Measurements from ENCODE around the gene SPAG8.

Gene SPAG8

GRCh38 chr9:35789541-35789940, 22.5 kb downstream of the SPAG8 start:
- Histone ChIP-seq H3K27me3 (ENCODE audit: insufficient read depth, low read length) (peaks cover 8% of the 10 kb centered on the region; the same call in 1 of the 2 replicates), H3K36me3 (ENCODE audit: insufficient read depth, low read depth, low read length) (peaks cover 3% of the 10 kb centered on the region; the same call in 1 of the 2 replicates), H3K27ac (ENCODE audit: low read length) (no peak overlapping the region), H3K4me3 (ENCODE audit: low read length) (no peak overlapping the region), H3K9ac (ENCODE audit: low read depth, low read length) (no peak overlapping the region), H3K4me1 (ENCODE audit: insufficient read depth, low read length) (peaks cover 12% of the 10 kb centered on the region; the same call in 1 of the 2 replicates), H3K9me3 (ENCODE audit: insufficient read depth, low read depth, low read length) (no peaks in the 10 kb centered on the region)

GRCh38 chr9:35783418-35783817, 28.6 kb downstream of the SPAG8 start:
- Histone ChIP-seq H3K9me3 (ENCODE audit: insufficient read depth, low read depth, low read length) (no peaks in the 10 kb centered on the region), H3K27me3 (ENCODE audit: insufficient read depth, low read length) (no peaks in the 10 kb centered on the region), H3K4me3 (ENCODE audit: low read length) (no peak overlapping the region), H3K9ac (ENCODE audit: low read depth, low read length) (no peak overlapping the region), H3K27ac (ENCODE audit: low read length) (no peak overlapping the region), H3K36me3 (ENCODE audit: insufficient read depth, low read depth, low read length) (peaks cover 10% of the 10 kb centered on the region; the same call in 1 of the 2 replicates), H3K4me1 (ENCODE audit: insufficient read depth, low read length) (no peaks in the 10 kb centered on the region)

GRCh38 chr9:35781066-35781465, 31.0 kb downstream of the SPAG8 start:
- no peaks in the 10 kb centered on the region for H3K27me3 ChIP-seq (ENCODE audit: insufficient read depth, low read length)
- H3K36me3 ChIP-seq (ENCODE audit: insufficient read depth, low read depth, low read length), result peaks cover 8% of the 10 kb centered on the region; the same call in 1 of the 2 replicates
- H3K9ac ChIP-seq (ENCODE audit: low read depth, low read length), result no peak overlapping the region
- no peak overlapping the region for H3K27ac ChIP-seq (ENCODE audit: low read length)
- no peaks in the 10 kb centered on the region for H3K9me3 ChIP-seq (ENCODE audit: insufficient read depth, low read depth, low read length)
- no peaks in the 10 kb centered on the region; the same call in 1 of the 2 replicates for H3K4me1 ChIP-seq (ENCODE audit: insufficient read depth, low read length)
- no peak overlapping the region for H3K4me3 ChIP-seq (ENCODE audit: low read length)

DNA sequence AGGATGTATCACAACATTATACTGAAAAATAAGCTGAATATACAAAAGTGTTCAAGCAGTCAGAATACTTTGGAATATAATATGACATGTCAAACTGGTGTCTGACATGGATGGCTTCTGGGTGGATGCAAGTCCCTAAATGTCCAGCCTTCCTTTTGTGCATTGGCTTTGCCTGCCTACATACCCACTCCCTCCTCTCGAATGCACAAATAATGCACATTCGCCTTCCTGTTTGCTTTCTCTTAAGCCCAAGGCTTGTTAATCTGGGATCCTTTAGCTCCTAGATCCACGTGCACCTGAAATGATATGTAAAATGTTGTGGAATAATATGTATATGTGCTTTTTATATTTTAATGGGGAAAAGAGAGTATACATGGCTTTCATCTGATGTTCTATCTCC, 33.6 kb downstream of the SPAG8 start:
- Histone ChIP-seq H3K27ac (ENCODE audit: low read length) (no peak overlapping the region), H3K9ac (ENCODE audit: low read depth, low read length) (no peak overlapping the region), H3K4me3 (ENCODE audit: low read length) (no peak overlapping the region), H3K4me1 (ENCODE audit: insufficient read depth, low read length) (peaks cover 10% of the 10 kb centered on the region; the same call in 1 of the 2 replicates), H3K27me3 (ENCODE audit: insufficient read depth, low read length) (no peaks in the 10 kb centered on the region), H3K9me3 (ENCODE audit: insufficient read depth, low read depth, low read length) (no peaks in the 10 kb centered on the region), H3K36me3 (ENCODE audit: insufficient read depth, low read depth, low read length) (peaks cover 4% of the 10 kb centered on the region; the same call in 1 of the 2 replicates)

GRCh38 chr9:35776018-35776417, 36.0 kb downstream of the SPAG8 start:
- Histone ChIP-seq H3K27ac (ENCODE audit: low read length) (no peak overlapping the region), H3K9ac (ENCODE audit: low read depth, low read length) (no peak overlapping the region), H3K4me1 (ENCODE audit: insufficient read depth, low read length) (peaks cover 10% of the 10 kb centered on the region; the same call in 1 of the 2 replicates), H3K27me3 (ENCODE audit: insufficient read depth, low read length) (no peaks in the 10 kb centered on the region), H3K9me3 (ENCODE audit: insufficient read depth, low read depth, low read length) (no peaks in the 10 kb centered on the region), H3K4me3 (ENCODE audit: low read length) (no peak overlapping the region), H3K36me3 (ENCODE audit: insufficient read depth, low read depth, low read length) (no peaks in the 10 kb centered on the region)

GRCh38 chr9:35774907-35775635, 37.0 kb downstream of the SPAG8 start:
- Histone ChIP-seq H3K4me3 (ENCODE audit: low read length) (no peak overlapping the region), H3K27me3 (ENCODE audit: insufficient read depth, low read length) (no peaks in the 10 kb centered on the region), H3K9me3 (ENCODE audit: insufficient read depth, low read depth, low read length) (no peaks in the 10 kb centered on the region), H3K9ac (ENCODE audit: low read depth, low read length) (peak overlapping the region; percentile 33; the same call in 1 of the 2 replicates), H3K36me3 (ENCODE audit: insufficient read depth, low read depth, low read length) (no peaks in the 10 kb centered on the region), H3K4me1 (ENCODE audit: insufficient read depth, low read length) (peaks cover 10% of the 10 kb centered on the region; the same call in 1 of the 2 replicates), H3K27ac (ENCODE audit: low read length) (no peak overlapping the region)

- H3K9ac ChIP-seq (ENCODE audit: low read depth, low read length), result no peak overlapping the region
- H3K27me3 ChIP-seq (ENCODE audit: insufficient read depth, low read length), result no peaks in the 10 kb centered on the region
- no peaks in the 10 kb centered on the region for H3K36me3 ChIP-seq (ENCODE audit: insufficient read depth, low read depth, low read length)
- no peak overlapping the region for H3K27ac ChIP-seq (ENCODE audit: low read length)
- H3K4me3 ChIP-seq (ENCODE audit: low read length), result no peak overlapping the region
- no peaks in the 10 kb centered on the region for H3K9me3 ChIP-seq (ENCODE audit: insufficient read depth, low read depth, low read length)
- peaks cover 10% of the 10 kb centered on the region; the same call in 1 of the 2 replicates for H3K4me1 ChIP-seq (ENCODE audit: insufficient read depth, low read length)
These were observed 40.1 kb downstream of the SPAG8 start for GRCh38 chr9:35771943-35772342.

DNA sequence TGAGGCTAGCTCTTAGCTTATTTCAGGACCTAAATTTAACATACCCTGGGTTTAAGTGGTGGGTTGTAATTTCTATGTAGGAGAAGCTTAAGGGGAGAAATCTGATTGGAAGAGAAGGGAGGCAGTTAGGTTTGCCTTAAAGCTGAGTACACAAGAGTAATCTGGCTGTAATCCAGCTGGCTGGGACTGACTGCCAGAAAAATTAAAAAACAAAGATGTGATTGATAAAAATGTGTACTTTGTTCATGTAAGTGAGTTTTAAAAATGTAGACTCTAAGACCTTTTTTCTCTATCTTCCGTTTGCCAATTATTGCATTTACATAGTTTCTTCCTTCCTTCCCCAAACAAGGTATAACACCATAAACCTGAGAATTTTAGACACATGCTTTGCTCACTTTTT, 40.5 kb downstream of the SPAG8 start:
- Histone ChIP-seq H3K9me3 (ENCODE audit: insufficient read depth, low read depth, low read length) (no peaks in the 10 kb centered on the region), H3K36me3 (ENCODE audit: insufficient read depth, low read depth, low read length) (no peaks in the 10 kb centered on the region), H3K27me3 (ENCODE audit: insufficient read depth, low read length) (no peaks in the 10 kb centered on the region), H3K4me1 (ENCODE audit: insufficient read depth, low read length) (peaks cover 10% of the 10 kb centered on the region; the same call in 1 of the 2 replicates), H3K4me3 (ENCODE audit: low read length) (no peak overlapping the region), H3K27ac (ENCODE audit: low read length) (no peak overlapping the region), H3K9ac (ENCODE audit: low read depth, low read length) (no peak overlapping the region)

- no peaks in the 10 kb centered on the region for H3K36me3 ChIP-seq (ENCODE audit: insufficient read depth, low read depth, low read length)
- H3K27ac ChIP-seq (ENCODE audit: low read length), result no peak overlapping the region
- no peaks in the 10 kb centered on the region for H3K9me3 ChIP-seq (ENCODE audit: insufficient read depth, low read depth, low read length)
- no peak overlapping the region for H3K9ac ChIP-seq (ENCODE audit: low read depth, low read length)
- no peaks in the 10 kb centered on the region for H3K27me3 ChIP-seq (ENCODE audit: insufficient read depth, low read length)
- H3K4me1 ChIP-seq (ENCODE audit: insufficient read depth, low read length), result peaks cover 10% of the 10 kb centered on the region; the same call in 1 of the 2 replicates
- H3K4me3 ChIP-seq (ENCODE audit: low read length), result no peak overlapping the region
These were observed 41.0 kb downstream of the SPAG8 start for GRCh38 chr9:35771075-35771433.

GRCh38 chr9:35769763-35770162, 42.3 kb downstream of the SPAG8 start:
- Histone ChIP-seq H3K4me3 (ENCODE audit: low read length) (no peak overlapping the region), H3K36me3 (ENCODE audit: insufficient read depth, low read depth, low read length) (no peaks in the 10 kb centered on the region), H3K4me1 (ENCODE audit: insufficient read depth, low read length) (no peaks in the 10 kb centered on the region), H3K9ac (ENCODE audit: low read depth, low read length) (no peak overlapping the region), H3K9me3 (ENCODE audit: insufficient read depth, low read depth, low read length) (no peaks in the 10 kb centered on the region), H3K27ac (ENCODE audit: low read length) (no peak overlapping the region), H3K27me3 (ENCODE audit: insufficient read depth, low read length) (no peaks in the 10 kb centered on the region)

DNA sequence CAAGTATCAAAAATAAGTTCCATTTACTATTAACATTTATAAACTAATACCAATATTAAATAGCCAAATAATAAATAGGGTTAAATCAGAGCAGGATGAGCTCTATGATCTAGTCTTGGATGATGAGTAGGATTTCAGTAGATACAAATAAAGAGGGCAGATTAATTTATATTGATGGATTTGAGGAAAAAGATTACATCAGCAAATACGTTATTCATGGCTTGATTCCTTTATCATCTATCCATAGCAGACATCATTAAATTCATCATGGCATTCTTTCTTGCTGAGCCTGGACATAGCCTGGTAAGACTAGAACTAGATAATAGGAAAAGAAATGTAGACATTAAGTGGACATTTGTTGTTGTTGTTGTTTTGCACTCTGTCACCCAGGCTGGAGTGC, 44.6 kb downstream of the SPAG8 start:
- no peaks in the 10 kb centered on the region for H3K27me3 ChIP-seq (ENCODE audit: insufficient read depth, low read length)
- H3K36me3 ChIP-seq (ENCODE audit: insufficient read depth, low read depth, low read length), result no peaks in the 10 kb centered on the region
- no peaks in the 10 kb centered on the region for H3K4me1 ChIP-seq (ENCODE audit: insufficient read depth, low read length)

DNA sequence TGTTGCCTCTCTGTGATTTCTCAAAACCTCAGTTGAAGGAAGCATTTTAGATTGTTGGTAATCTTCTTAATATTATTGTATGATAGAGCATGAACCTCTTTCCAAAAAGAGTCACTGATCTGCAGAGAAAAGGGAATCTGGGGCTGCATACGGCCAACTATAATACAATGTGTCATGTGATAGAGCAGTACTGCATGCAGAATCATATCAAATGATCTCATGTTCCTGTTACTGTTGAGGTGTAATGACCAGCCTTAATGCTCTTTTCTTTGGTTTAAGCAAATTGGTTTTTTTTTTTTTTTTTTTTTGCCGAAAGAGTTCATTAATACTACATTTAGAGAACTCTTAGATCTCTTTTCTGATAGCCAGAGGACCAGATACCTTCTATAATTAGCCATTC, 45.1 kb downstream of the SPAG8 start:
- Histone ChIP-seq H3K9me3 (ENCODE audit: insufficient read depth, low read depth, low read length) (no peaks in the 10 kb centered on the region), H3K4me3 (ENCODE audit: low read length) (no peak overlapping the region), H3K27ac (ENCODE audit: low read length) (no peak overlapping the region), H3K27me3 (ENCODE audit: insufficient read depth, low read length) (no peaks in the 10 kb centered on the region), H3K4me1 (ENCODE audit: insufficient read depth, low read length) (no peaks in the 10 kb centered on the region), H3K9ac (ENCODE audit: low read depth, low read length) (no peak overlapping the region), H3K36me3 (ENCODE audit: insufficient read depth, low read depth, low read length) (no peaks in the 10 kb centered on the region)

More for the DNA sequence above, 44.6 kb downstream of the SPAG8 start:
- Histone ChIP-seq H3K27ac (ENCODE audit: low read length) (no peak overlapping the region), H3K9ac (ENCODE audit: low read depth, low read length) (no peak overlapping the region), H3K4me3 (ENCODE audit: low read length) (no peak overlapping the region), H3K9me3 (ENCODE audit: insufficient read depth, low read depth, low read length) (no peaks in the 10 kb centered on the region)
